Central memory CD8-positive, alpha-beta T cell (primary cell): Measurements from ENCODE around the gene ANKS1A.
"Not testable (repeated sequence)": the region's sequence is repeated elsewhere in the genome, so short reads cannot be mapped to it uniquely, and the experiment has no call there.

Experiments
- ATAC-seq: fragments of 150-1000 bp; cut with Tn5 transposase; replicated peaks from 2 replicates; pipeline ENCODE4 v1.10.0; 2022; ENCODE audit warnings: mild to moderate bottlenecking, moderate FRiP score, moderate number of reproducible peaks; ENCODE audit not compliant: poor library complexity, severe bottlenecking; ENCODE audit errors: extremely low read depth
- DNase-seq, 2 donors: peaks; one replicate each; pipeline ENCODE4 v3.0.0; 2021; ENCODE audit warnings: low spot score in 2 of 2
- H3K27ac Mint-ChIP-seq: one replicate; pipeline ENCODE4 v1.8.0; 2022; ENCODE audit warnings: low read depth, mild to moderate bottlenecking, moderate library complexity, mixed read lengths
- H3K27me3 Mint-ChIP-seq: one replicate; pipeline ENCODE4 v1.8.0; 2022; ENCODE audit warnings: mixed read lengths
- H3K36me3 Mint-ChIP-seq: one replicate; pipeline ENCODE4 v1.8.0; 2022; ENCODE audit warnings: mild to moderate bottlenecking, moderate library complexity, mixed read lengths; ENCODE audit not compliant: insufficient read depth
- H3K4me1 Mint-ChIP-seq: one replicate; pipeline ENCODE4 v1.8.0; 2022; ENCODE audit warnings: mixed read lengths
- H3K4me3 Mint-ChIP-seq: one replicate; pipeline ENCODE4 v1.8.0; 2022; ENCODE audit warnings: mild to moderate bottlenecking, moderate library complexity, mixed read lengths
- H3K9me3 Mint-ChIP-seq: one replicate; pipeline ENCODE4 v1.8.0; 2022; ENCODE audit warnings: mixed read lengths

The ANKS1A gene, protein sequence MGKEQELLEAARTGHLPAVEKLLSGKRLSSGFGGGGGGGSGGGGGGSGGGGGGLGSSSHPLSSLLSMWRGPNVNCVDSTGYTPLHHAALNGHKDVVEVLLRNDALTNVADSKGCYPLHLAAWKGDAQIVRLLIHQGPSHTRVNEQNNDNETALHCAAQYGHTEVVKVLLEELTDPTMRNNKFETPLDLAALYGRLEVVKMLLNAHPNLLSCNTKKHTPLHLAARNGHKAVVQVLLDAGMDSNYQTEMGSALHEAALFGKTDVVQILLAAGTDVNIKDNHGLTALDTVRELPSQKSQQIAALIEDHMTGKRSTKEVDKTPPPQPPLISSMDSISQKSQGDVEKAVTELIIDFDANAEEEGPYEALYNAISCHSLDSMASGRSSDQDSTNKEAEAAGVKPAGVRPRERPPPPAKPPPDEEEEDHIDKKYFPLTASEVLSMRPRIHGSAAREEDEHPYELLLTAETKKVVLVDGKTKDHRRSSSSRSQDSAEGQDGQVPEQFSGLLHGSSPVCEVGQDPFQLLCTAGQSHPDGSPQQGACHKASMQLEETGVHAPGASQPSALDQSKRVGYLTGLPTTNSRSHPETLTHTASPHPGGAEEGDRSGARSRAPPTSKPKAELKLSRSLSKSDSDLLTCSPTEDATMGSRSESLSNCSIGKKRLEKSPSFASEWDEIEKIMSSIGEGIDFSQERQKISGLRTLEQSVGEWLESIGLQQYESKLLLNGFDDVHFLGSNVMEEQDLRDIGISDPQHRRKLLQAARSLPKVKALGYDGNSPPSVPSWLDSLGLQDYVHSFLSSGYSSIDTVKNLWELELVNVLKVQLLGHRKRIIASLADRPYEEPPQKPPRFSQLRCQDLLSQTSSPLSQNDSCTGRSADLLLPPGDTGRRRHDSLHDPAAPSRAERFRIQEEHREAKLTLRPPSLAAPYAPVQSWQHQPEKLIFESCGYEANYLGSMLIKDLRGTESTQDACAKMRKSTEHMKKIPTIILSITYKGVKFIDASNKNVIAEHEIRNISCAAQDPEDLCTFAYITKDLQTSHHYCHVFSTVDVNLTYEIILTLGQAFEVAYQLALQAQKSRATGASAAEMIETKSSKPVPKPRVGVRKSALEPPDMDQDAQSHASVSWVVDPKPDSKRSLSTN

DNA sequence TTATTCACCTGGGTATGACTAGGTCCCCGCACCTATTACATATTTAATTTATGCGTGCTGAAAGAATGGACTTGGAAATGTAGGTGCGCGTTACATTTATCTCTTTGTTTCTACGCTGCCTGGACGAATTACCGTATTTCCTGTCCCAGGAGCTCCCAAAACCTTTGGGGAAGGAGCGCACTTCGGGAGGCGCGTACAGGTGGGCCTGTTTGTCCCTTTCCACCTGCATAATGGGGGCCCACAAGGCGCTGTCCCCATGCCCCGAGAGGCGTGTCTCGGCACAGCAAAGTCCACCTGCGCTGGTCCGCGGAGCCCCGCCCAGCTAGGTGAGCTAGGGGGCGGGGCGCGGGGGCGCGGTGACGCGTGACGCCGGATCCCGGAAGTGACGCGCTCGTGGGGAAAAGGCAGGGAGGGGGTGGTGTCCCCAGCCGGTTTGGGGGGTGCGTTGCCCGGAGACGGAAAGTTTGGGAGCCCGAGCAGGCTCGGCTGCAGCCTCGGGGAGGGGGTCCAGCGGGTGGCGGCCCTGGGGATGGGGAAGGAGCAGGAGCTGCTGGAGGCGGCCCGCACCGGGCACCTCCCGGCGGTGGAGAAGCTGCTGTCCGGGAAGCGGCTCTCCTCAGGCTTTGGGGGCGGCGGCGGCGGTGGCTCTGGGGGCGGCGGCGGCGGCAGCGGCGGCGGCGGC is at the start of gene ANKS1A:
Gene ANKS1A (plus strand): TSS at position 382 of the 682 bp plus-strand sequence. CDS start 148 bp downstream, at position 530.
- DNase-seq, result peak; percentile 85 to 88
- no peaks in the 10 kb centered on the region for H3K27me3 Mint-ChIP-seq
- H3K36me3 Mint-ChIP-seq, result peaks cover 37% of the 10 kb centered on the region

DNA sequence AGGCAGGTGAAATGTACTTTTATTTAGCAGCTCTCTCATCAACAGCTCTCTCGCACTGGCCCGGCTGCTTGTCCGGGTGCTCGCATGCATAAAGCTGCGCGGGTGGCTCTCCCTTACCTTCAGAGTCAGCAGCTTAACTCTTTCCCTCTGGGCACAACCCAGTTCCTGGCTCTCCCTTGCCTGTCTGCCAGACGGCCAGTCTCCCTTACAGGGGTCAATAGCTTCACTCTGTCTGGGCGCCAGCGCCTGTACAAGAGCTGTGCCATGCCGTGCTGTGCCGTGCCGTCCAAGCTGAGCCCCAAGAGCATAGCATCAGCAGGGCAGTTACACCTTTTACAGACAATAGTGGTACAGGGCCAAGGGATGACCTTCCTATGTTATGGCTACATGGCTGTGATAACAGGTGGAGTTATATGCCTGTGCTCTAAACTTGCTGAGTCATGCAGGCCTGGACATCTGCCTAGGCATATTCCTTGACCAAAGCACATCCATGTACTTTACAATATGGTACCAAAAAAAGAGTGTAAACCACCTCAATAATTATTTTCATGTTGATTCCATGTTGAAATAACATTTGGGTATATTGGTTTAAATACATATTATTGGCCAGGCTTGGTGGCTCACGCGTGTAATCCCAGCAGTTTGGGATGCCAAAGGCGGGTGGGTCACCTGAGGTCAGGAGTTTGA is 49.2 kb upstream of the ANKS1A start:
- DNase-seq (no peak), ATAC-seq (no peak)
- Mint-ChIP-seq H3K27ac (no peak overlapping the region), H3K9me3 (no peaks in the 10 kb centered on the region), H3K4me1 (peaks cover 5% of the 10 kb centered on the region), H3K4me3 (no peak overlapping the region), H3K27me3 (no peaks in the 10 kb centered on the region), H3K36me3 (peaks cover 12% of the 10 kb centered on the region)

More for the DNA sequence above, at the start of gene ANKS1A:
- Mint-ChIP-seq H3K9me3 (no peaks in the 10 kb centered on the region), H3K4me3 (peak within 1 kb of the TSS; percentile 100), H3K4me1 (peaks cover 50% of the 10 kb centered on the region), H3K27ac (peak within 1 kb of the TSS; percentile 100)
- ATAC-seq, result peak; percentile 67

DNA sequence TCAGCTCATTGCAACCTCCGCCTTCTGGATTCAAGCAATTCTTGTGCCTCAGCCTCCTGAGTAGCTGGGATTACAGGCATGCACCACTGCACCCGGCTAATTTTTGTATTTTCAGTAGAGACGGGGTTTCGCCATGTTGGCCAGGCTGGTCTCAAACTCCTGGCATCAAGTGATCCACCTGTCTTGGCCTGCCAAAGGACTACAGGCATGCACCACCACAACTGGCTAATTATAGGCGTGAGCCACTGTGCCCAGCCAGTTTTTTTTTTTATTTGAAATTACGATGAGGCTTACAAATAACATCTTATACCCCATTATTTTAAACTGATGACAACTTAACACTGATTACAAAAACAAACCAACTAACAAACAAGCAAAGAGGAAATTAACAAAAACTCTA is 40.0 kb upstream of the ANKS1A start:
- peak overlapping the region; percentile 54 for H3K27ac Mint-ChIP-seq
- H3K36me3 Mint-ChIP-seq, H3K9me3 Mint-ChIP-seq, H3K27me3 Mint-ChIP-seq, ATAC-seq, H3K4me3 Mint-ChIP-seq, H3K4me1 Mint-ChIP-seq, DNase-seq: not testable (repeated sequence)

DNA sequence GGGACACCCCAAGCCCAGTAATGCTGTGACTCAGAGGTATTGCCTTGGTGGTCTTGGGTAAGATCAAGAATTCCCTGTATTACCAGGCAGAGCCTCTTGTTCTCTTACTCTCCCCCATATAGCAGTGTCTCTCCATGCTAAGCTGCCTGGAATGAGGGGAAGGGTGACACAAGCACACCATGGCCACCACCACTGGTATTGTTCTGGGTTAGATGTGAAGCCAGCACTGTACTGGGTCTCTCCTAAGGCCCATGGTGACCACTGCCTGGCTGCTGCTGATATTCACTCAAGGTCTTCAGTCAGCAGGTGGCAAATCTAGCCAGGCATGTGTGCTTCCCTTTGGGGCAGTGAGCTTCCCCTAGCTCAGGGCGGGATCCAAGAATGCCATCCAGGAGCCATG is 37.7 kb upstream of the ANKS1A start:
- peaks cover 4% of the 10 kb centered on the region for H3K4me1 Mint-ChIP-seq
- no peaks in the 10 kb centered on the region for H3K27me3 Mint-ChIP-seq
- H3K4me3 Mint-ChIP-seq, result no peak overlapping the region
- H3K9me3 Mint-ChIP-seq, result no peaks in the 10 kb centered on the region
- no peak overlapping the region for H3K27ac Mint-ChIP-seq
- DNase-seq, result no peak
- H3K36me3 Mint-ChIP-seq, result peaks cover 12% of the 10 kb centered on the region
- no peak for ATAC-seq

DNA sequence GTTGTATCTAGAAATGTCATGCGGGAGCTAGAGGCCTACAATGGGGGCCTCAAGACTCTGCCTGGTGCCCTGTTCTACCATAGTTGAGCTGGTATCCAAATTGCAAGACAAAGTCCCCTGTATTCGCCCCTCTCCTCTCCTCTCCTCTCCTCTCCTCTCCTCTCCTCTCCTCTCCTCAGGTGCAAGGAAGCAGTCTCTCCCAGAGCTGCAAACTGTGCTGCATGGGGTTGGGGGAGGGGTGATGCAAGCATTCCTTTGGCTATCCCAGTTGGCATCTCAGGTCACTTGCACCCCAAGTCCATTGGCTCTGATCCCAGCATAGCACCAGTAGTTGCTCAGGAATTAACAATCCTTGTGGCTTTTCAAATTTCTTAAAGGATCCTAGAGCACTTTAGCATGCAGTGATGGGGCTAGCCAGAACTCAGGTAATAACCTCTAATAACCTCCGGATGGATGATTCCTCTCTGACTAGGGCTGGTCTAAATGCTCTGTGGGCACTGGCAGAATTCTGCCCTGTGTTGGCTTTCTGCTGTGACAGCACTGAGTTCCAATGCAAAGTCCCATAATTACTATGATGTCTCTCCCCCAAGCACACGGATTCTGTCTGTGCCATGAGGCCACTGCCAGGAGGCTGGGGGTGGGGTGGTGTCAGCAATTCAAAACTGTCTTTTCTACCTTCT is 36.5 kb upstream of the ANKS1A start:
- no peaks in the 10 kb centered on the region for H3K9me3 Mint-ChIP-seq
- no peaks in the 10 kb centered on the region for H3K27me3 Mint-ChIP-seq
- no peak overlapping the region for H3K4me3 Mint-ChIP-seq
- DNase-seq (no peak), ATAC-seq (no peak)
- H3K4me1 Mint-ChIP-seq, result peaks cover 4% of the 10 kb centered on the region
- peaks cover 13% of the 10 kb centered on the region for H3K36me3 Mint-ChIP-seq
- no peak overlapping the region for H3K27ac Mint-ChIP-seq

DNA sequence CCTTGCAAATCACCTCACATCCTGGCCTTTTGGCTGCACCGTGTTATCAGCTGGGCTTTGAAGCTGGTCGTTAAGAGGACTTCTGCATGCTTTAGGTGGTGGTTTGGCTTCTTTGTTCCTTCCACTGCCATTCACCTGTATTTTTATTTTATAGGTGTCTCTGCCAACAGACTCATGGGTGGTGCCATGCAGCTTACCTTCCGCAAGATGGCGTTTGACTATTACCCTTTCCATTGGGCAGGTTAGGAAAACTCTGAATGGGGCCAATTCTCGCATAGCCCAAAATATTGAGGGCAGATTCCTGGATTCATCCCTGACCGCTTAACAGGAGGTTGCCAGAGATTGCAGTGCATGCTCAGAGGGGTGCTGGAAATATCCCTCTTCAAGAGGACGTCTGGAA is 33.6 kb upstream of the ANKS1A start:
- peaks cover 29% of the 10 kb centered on the region for H3K36me3 Mint-ChIP-seq
- DNase-seq (no peak), ATAC-seq (no peak)
- H3K4me3 Mint-ChIP-seq, result no peak overlapping the region
- no peaks in the 10 kb centered on the region for H3K27me3 Mint-ChIP-seq
- H3K27ac Mint-ChIP-seq, result no peak overlapping the region
- peaks cover 4% of the 10 kb centered on the region for H3K4me1 Mint-ChIP-seq
- H3K9me3 Mint-ChIP-seq, result no peaks in the 10 kb centered on the region

DNA sequence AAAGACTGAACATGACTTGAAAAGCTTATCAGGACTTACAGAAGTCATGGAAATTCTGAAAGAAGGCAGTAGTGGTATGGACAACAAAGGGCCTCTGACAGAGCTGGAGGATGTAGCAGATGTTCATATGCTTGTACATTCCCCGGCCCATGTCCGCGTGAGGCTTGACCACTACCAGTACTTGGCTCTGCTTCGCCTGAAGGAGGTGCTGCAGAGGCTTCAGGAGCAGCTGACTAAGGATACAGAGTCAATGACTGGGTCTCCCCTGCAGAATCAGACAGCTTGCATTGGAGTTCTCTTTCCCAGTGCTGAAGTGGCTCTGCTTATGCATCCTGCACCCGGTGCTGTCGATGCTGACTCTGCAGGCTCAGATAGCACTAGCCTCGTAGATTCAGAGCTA is 30.4 kb upstream of the ANKS1A start:
- Mint-ChIP-seq H3K9me3 (no peaks in the 10 kb centered on the region), H3K27ac (no peak overlapping the region), H3K4me1 (no peaks in the 10 kb centered on the region), H3K27me3 (no peaks in the 10 kb centered on the region), H3K36me3 (peaks cover 31% of the 10 kb centered on the region), H3K4me3 (no peak overlapping the region)
- ATAC-seq, result no peak
- no peak for DNase-seq

DNA sequence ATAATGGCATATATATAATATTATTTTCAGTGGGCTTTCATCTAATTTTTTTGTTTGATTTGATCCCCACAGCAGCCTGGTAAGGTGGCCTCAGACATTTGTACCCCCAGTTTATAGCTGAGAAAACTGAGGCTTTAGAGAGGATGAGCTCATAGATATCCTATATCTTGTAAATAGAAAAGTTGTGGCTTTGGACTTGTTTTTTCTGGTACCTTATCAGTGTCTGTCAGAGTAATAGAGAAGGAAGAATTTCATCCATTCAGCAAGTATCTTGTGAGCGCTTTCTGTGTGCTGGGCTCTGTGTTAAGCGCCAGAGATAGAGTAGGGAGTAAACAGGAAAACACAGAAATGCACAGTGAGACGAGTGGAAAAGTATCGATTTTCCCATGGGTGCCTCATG is 29.1 kb upstream of the ANKS1A start:
- no peaks in the 10 kb centered on the region for H3K9me3 Mint-ChIP-seq
- DNase-seq (no peak), ATAC-seq (no peak)
- H3K27ac Mint-ChIP-seq, result no peak overlapping the region
- H3K27me3 Mint-ChIP-seq, result no peaks in the 10 kb centered on the region
- no peaks in the 10 kb centered on the region for H3K4me1 Mint-ChIP-seq
- peaks cover 37% of the 10 kb centered on the region for H3K36me3 Mint-ChIP-seq
- H3K4me3 Mint-ChIP-seq, result no peak overlapping the region

DNA sequence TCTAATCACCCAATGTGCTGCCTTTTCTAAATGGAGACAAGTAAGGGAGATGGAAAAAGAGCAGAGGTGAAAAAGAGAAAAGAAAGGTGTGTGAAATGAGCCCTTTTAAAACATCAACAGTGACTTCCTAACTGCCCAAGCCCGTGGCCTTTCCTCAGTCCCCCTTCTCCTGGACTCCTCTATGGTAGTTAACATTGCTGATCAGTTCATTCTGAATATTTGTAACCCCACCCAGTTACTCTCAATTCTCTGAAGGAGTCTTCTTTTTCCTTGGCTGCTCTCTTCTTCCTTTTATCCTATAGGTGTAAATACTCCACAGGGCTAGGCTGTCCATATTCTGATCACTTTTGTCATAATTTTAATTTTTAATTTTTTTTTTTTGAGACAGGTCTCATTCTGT is 28.3 kb upstream of the ANKS1A start:
- Mint-ChIP-seq H3K4me1 (no peaks in the 10 kb centered on the region), H3K27ac (no peak overlapping the region), H3K27me3 (no peaks in the 10 kb centered on the region), H3K9me3 (no peaks in the 10 kb centered on the region), H3K4me3 (no peak overlapping the region), H3K36me3 (peaks cover 42% of the 10 kb centered on the region)
- no peak for DNase-seq
- ATAC-seq, result no peak

DNA sequence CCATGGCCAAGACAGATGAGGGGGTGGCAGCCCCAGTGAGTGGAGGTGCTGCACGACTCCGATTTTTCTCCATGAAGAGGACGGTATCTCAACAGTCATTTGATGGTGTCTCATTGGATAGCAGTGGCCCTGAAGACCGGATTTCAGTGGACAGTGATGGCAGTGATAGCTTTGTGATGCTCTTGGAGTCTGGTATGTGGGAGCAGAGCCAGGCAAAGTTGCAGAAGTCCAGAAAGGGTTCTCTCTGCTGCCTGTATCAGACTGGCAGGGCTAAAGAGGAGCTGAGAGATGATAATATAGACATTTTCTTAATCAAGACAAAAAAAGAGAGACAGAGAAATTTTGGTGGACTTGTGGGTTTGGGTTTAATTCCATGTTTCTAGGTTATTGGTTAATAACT is 25.0 kb upstream of the ANKS1A start:
- DNase-seq (no peak), ATAC-seq (no peak)
- H3K27me3 Mint-ChIP-seq, result no peaks in the 10 kb centered on the region
- H3K4me3 Mint-ChIP-seq, result no peak overlapping the region
- H3K36me3 Mint-ChIP-seq, result peaks cover 29% of the 10 kb centered on the region
- H3K9me3 Mint-ChIP-seq, result no peaks in the 10 kb centered on the region
- H3K27ac Mint-ChIP-seq, result no peak overlapping the region
- H3K4me1 Mint-ChIP-seq, result no peaks in the 10 kb centered on the region

DNA sequence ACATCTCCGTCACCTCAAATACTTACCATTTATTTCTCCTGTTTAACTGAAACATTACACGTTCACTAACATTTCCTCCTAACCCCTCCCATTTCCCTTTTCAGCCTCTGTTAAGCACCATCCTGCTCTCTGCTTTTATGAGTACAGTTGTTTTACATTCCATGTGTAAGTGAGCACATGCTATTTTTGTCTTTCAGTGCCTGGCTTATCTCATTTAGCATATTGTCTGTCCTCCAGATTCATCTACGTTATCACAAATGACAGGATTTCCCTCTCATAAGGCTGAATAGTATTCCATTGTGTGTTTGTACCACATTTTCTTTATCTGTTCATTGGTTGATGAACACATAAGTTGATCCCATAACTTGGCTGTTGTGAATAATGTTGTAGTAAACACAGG is 23.9 kb upstream of the ANKS1A start:
- H3K9me3 Mint-ChIP-seq, result no peaks in the 10 kb centered on the region
- H3K27me3 Mint-ChIP-seq, result no peaks in the 10 kb centered on the region
- no peak overlapping the region for H3K27ac Mint-ChIP-seq
- H3K36me3 Mint-ChIP-seq, result peaks cover 30% of the 10 kb centered on the region
- no peak overlapping the region for H3K4me3 Mint-ChIP-seq
- ATAC-seq (no peak), DNase-seq (no peak)
- no peaks in the 10 kb centered on the region for H3K4me1 Mint-ChIP-seq
